Upper lobe of left lung (tissue), 4 donors: Measurements from ENCODE around the gene ZDHHC14.

ENCODE experiments used
- CTCF ChIP-seq, 6 experiments: fragments of 450-650 bp in 4 of 6; fragments of 200-600 bp in 2 of 6; sonication (generic) in 2 of 6; IDR thresholded peaks; one replicate each; pipeline ENCODE4 v1.5.1; 2016 to 2019; ENCODE audit warnings: antibody characterized with exemption in 6 of 6
- POLR2AphosphoS5 ChIP-seq, 2 donors: sonication (generic); formaldehyde crosslinking; IDR thresholded peaks; one replicate each; pipeline ENCODE4 v1.5.1; 2017; ENCODE audit warnings: antibody characterized with exemption in 2 of 2

DNA sequence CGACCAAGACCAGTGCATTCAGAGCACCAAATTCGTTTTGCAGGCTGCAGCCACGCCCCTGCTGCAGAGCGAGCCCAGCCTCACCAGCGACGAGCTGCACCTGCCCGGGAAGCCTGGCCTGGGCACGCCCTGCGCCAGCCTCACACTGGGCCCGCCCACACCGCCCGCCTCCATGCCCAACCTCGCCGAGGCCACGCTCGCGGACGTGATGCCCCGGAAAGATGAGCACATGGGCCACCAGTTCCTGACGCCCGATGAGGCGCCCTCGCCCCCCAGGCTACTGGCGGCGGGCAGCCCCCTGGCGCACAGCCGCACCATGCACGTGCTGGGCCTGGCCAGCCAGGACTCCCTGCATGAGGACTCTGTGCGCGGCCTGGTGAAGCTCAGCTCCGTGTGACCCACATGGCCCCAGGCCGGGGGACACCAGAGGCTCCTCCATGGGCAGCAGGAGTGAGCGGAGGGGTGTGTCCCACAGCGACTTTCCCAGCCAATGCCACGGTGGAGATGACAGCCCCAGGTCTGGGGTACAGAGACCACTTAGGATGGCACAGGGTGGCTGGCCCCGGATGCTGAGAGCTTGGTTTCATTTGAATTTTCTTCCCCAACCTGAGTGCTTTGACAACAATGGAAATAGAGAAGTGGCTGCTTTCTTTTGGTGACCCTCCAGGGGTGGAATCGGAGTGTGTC is 291.9 kb downstream of the ZDHHC14 start:
- TF ChIP-seq POLR2AphosphoS5 (IDR thresholded peaks at IDR 0.05) (no peak), CTCF (IDR thresholded peaks at IDR 0.05) (no peak)
